Natural killer cell treated with Interleukin-12 subunit alpha and Interleukin-12 subunit beta and Interleukin-15 and Interleukin-18, amount 100 ng/mL, for 72 hours (primary cell): Measurements from ENCODE around the gene VEZT. TPM values are rescaled to one million over a fixed set of nuclear protein-coding genes. Genes with fewer than 3 reads are reported as not detected.
"Not testable (repeated sequence)": the region's sequence is repeated elsewhere in the genome, so short reads cannot be mapped to it uniquely, and the experiment has no call there.

Source experiments
- ATAC-seq, 2 donors: fragments of 150-1000 bp; cut with Tn5 transposase in 1 of 2; sonication (Bioruptor Pico), chemical (Tn5 transposase) in 1 of 2; 2 replicates each; pipeline ENCODE4 v1.10.0; 2021
- DNase-seq: peaks from one replicate; pipeline ENCODE4 v3.0.0; 2022; ENCODE audit warnings: low spot score
- H3K27ac Mint-ChIP-seq, 2 donors: 1 replicate in 1 of 2; 2 replicates in 1 of 2; pipeline ENCODE4 v1.8.0; 2022; ENCODE audit warnings: mixed read lengths in 2 of 2, mild to moderate bottlenecking in 1 of 2, moderate library complexity in 1 of 2
- H3K27me3 Mint-ChIP-seq, 2 donors: 1 replicate in 1 of 2; 2 replicates in 1 of 2; pipeline ENCODE4 v1.8.0; 2022; ENCODE audit warnings: mixed read lengths in 2 of 2
- H3K36me3 Mint-ChIP-seq: one replicate; pipeline ENCODE4 v1.8.0; 2022; ENCODE audit warnings: mixed read lengths
- H3K4me1 Mint-ChIP-seq, 2 donors: 1 replicate in 1 of 2; 2 replicates in 1 of 2; pipeline ENCODE4 v1.8.0; 2022; ENCODE audit warnings: low read depth in 2 of 2, mixed read lengths in 2 of 2, mild to moderate bottlenecking in 1 of 2
- H3K4me3 Mint-ChIP-seq: one replicate; pipeline ENCODE4 v1.8.0; 2022; ENCODE audit warnings: mixed read lengths
- H3K9me3 Mint-ChIP-seq: 2 replicates; pipeline ENCODE4 v1.8.0; 2022; ENCODE audit warnings: mixed read lengths
- total RNA-seq, 2 donors: library from RNA; stranded (reverse); gene quantifications; one replicate each; pipeline ENCODE4 v1.2.3, GENCODE V29; 2022

Gene VEZT
- total RNA-seq, 2 donors from 2014 or later: 33.4 to 54.3 TPM

DNA sequence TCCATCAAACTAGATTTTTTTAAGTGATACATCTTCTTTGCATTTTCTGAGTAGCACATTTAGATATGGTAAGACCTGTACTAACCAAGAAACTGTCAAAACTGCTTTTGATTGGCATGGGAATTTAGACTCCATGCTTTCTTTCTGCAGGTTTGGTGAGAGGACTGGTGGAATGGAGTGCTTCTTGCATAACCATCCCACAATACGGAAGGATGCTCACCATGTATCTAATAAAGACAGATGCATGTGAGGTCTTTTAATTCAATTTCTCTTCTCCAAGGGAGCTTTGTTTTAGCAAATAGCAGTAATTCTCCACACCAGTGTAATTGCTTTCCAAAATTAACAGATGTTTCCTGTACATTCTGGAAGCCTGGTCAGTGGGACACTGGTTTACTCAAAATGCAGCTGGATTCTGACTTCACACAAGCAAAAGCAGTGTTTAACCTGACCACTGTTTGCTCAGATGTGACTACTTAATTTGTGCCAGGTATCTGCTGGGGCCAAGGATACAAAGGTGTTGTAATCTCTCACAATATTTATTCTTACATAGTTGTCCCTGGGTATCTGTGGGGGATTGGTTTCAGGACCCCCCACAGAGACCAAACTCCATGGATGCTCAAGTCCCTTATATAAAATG, 26.4 kb upstream of the VEZT start:
- no peaks in the 10 kb centered on the region for H3K36me3 Mint-ChIP-seq
- H3K4me3 Mint-ChIP-seq: no peak overlapping the region
- no peak overlapping the region for H3K27ac Mint-ChIP-seq
- no peak for DNase-seq
- no peaks in the 10 kb centered on the region for H3K4me1 Mint-ChIP-seq
- H3K9me3 Mint-ChIP-seq: no peaks in the 10 kb centered on the region
- ATAC-seq: no peak
- peaks cover 4 to 9% of the 10 kb centered on the region in 2 donors for H3K27me3 Mint-ChIP-seq

DNA sequence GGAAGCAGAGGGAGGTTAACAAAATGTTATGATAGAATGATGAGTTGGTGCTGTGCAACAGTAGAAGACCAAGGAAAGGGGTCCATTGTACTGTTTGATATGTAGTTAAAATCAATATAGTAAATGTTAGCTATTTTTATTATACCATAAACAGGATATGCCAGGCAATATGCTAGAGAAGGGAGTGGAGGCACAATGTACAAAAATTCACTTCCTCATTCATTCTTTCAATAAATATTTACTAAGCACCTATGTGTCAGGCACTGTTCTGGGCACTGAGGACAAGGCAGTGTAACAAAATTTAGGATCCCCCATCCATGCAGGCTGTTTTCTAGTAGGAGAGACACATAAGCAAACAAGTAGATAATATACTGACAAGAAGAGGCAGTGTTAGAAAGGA, 25.3 kb upstream of the VEZT start:
- Mint-ChIP-seq H3K27me3 (peaks cover 4 to 9% of the 10 kb centered on the region in 2 donors), H3K4me1 (no peaks in the 10 kb centered on the region), H3K27ac (no peak overlapping the region), H3K9me3 (no peaks in the 10 kb centered on the region), H3K4me3 (no peak overlapping the region), H3K36me3 (no peaks in the 10 kb centered on the region)
- DNase-seq (no peak), ATAC-seq (no peak)

DNA sequence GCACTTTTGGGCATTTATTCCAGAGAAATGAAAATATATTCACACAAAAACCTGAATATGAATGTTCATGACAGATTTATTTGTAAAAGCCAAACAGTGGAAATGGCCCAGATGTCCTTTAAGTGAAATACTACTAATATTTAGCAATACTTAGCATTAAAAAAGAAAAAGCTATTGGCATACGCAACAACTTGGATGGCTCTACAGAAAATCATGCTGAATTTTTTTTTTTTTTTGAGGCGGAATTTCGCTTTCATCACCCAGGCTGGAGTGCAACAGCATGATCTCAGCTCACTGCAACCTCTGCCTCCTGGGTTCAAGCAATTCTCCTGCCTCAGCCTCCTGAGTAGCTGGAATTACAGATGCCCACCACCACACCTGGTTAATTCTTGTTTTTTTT, 24.5 kb upstream of the VEZT start:
- no peaks in the 10 kb centered on the region for H3K36me3 Mint-ChIP-seq
- H3K9me3 Mint-ChIP-seq: no peaks in the 10 kb centered on the region
- H3K4me1 Mint-ChIP-seq: no peaks in the 10 kb centered on the region
- H3K27me3 Mint-ChIP-seq: peaks cover 4 to 9% of the 10 kb centered on the region in 2 donors
- H3K27ac Mint-ChIP-seq: no peak overlapping the region
- H3K4me3 Mint-ChIP-seq: no peak overlapping the region
- no peak for ATAC-seq
- no peak for DNase-seq

DNA sequence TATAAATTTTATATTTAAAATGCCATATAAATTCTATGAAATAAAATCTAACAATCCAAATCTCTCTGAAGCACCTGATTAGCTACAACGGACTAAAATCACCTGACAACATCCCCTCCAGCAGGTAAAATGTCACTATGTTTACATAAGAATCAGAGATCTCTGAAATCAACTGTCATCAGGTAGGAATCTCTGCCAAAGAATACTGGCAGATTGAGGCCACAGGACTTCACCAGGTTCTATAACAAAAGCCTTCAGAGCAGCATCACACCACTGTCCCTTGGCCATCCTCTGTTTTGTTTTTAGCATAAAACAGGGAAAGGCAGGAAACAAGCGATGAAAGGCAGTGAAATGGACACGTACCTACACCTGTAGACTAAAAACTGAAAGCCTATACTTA, 22.5 kb upstream of the VEZT start:
- H3K27me3 Mint-ChIP-seq: peaks cover 4 to 9% of the 10 kb centered on the region in 2 donors
- no peak overlapping the region for H3K27ac Mint-ChIP-seq
- no peaks in the 10 kb centered on the region for H3K9me3 Mint-ChIP-seq
- H3K36me3 Mint-ChIP-seq: no peaks in the 10 kb centered on the region
- H3K4me1 Mint-ChIP-seq: no peaks in the 10 kb centered on the region
- DNase-seq: no peak
- H3K4me3 Mint-ChIP-seq: no peak overlapping the region
- ATAC-seq: no peak

DNA sequence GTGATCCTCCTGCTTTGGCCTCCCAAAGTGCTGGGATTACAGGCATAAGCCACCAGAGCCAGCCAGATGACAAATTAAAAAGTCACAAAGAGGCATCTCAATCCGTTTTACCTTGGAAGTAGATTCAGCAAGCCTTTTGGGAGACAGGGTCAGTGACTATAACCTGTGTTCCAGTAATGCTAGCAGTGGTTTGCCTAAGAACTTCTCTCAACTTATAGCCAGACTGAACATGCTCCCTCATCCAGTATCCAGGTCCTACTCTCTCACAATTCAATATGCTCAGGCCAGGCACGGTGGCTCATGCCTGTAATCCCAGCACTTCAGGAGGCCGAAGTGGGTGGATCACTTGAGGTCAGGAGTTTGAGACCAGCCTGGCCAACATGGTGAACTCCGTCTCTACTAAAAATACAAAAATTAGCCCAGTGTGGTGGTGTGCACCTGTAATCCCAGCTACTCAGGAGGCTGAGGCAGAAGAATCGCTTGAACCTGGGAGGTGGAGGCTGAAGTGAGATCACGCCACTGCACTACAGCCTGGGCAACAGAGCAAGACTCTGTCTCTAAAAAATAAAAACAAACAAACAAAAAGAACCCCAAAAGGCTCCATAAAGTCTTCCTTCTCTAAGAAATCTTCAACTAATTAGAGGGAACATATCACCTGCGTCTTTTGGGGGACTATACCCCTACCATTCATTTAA, 20.6 kb upstream of the VEZT start:
- H3K4me3 Mint-ChIP-seq, DNase-seq, H3K36me3 Mint-ChIP-seq, ATAC-seq, H3K4me1 Mint-ChIP-seq, H3K9me3 Mint-ChIP-seq, H3K27ac Mint-ChIP-seq: not testable (repeated sequence)
- H3K27me3 Mint-ChIP-seq: peaks cover 4 to 16% of the 10 kb centered on the region in 2 donors

DNA sequence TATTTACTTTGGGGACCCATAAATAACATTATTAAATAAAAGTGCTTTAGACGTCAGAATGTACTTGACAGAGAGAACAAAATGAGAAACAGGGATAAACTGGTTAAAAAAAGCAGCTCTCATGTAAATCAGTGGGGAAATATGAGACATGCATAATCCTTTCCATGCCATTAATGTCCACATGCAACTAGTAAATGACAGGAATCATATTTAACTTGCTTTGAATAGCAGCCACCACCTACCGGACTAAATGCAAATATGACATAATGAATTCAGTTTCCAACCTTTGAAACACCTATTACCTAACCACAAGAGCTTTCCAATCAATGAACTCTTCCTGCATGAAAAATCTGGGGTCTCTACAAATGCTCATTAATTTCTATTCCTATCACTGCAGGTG, 20.0 kb upstream of the VEZT start:
- ATAC-seq: no peak
- Mint-ChIP-seq H3K9me3 (no peaks in the 10 kb centered on the region), H3K27me3 (peaks cover under 1 to 9% of the 10 kb centered on the region in 2 donors), H3K4me3 (no peak overlapping the region), H3K36me3 (no peaks in the 10 kb centered on the region), H3K27ac (no peak overlapping the region), H3K4me1 (no peaks in the 10 kb centered on the region)
- DNase-seq: no peak

DNA sequence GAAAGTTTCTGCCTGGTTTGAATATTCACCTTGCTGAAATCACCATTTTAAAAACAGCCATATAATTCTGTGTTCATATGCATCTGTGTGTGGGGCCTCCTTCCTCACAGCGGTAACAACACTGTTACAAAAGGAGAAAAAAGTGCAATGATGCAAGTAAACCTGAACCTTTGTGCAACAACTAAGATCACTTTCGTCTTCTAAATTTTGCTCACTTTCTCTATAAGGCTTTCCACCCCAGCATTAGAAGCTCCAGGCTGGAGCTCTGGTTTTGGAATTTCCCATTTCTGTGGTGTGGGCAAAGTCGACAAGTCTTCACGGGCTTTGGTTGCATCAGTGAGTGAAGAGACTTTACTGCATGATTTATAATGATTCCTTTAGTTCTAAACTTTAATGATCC, 18.7 kb upstream of the VEZT start:
- no peaks in the 10 kb centered on the region for H3K36me3 Mint-ChIP-seq
- H3K27me3 Mint-ChIP-seq: peaks cover 0 to 7% of the 10 kb centered on the region in 2 donors
- H3K4me3 Mint-ChIP-seq: no peak overlapping the region
- DNase-seq (no peak), ATAC-seq (no peak)
- H3K4me1 Mint-ChIP-seq: no peaks in the 10 kb centered on the region
- H3K9me3 Mint-ChIP-seq: no peaks in the 10 kb centered on the region
- no peak overlapping the region for H3K27ac Mint-ChIP-seq

DNA sequence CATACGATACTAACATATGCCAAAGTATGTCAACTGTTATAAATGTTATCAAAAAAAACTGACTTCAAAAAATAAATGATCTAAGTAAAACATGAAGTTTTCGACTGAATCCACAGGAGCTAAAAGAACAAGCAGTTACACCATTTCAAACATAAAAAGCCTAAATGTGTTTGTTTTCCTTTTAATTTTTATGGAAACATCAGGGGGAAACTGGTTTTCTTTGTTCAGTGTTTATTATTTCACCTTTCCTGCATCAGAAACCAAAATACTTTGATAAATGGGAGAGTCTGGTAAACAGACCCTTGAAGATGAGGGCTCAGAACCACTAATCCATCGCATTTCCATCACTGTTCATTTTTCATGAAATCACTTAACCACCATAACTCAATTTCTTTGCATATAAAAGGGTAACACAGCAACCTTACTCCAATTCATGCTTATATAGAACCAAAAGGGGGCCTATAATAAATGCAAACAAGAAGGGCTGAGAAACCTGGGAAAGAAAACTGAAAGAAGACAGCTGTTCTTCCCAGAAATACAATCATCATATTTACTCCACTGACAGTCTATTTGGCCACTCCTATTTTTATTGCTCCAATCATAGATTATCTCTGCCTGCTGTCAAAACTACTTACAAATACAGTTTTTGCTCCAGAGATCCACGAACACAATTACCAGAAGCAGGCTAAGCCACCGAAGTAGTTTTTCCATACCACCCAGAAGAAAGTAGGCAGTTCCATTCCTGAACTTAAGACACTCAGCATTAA, 17.3 kb upstream of the VEZT start:
- H3K4me1 Mint-ChIP-seq: no peaks in the 10 kb centered on the region
- no peak overlapping the region for H3K27ac Mint-ChIP-seq
- H3K9me3 Mint-ChIP-seq: no peaks in the 10 kb centered on the region
- peaks cover 2 to 7% of the 10 kb centered on the region in 2 donors for H3K27me3 Mint-ChIP-seq
- no peak overlapping the region for H3K4me3 Mint-ChIP-seq
- DNase-seq (no peak), ATAC-seq (no peak)
- no peaks in the 10 kb centered on the region for H3K36me3 Mint-ChIP-seq

DNA sequence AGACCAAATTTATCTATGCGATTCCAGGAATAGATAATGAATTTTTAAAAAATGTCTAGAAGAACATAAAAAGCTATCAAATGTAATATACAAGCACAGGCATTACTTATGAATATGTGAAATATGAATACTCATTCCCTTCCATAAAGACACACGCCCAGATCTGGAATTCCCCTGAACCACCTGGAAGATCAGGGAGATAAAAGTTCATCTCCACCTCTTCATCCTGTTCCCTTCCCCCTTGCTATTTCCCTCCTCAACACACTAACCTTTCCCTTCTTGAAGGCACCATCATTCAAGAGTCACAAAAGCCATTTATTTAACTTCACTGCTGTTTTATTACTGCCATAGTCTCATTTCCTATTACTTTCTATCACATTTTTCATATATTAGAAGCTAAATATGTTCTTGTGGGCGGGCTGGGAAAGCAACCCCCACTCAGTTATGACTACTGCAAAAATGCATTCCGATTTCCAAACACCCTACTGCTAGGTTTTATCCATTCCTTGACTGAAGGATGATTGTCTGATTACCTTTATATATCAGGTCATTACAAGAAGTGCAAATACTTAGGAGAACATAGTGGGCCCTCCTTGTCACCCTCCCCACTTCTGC, 16.4 kb upstream of the VEZT start:
- H3K9me3 Mint-ChIP-seq: no peaks in the 10 kb centered on the region
- H3K27me3 Mint-ChIP-seq: peaks cover 2 to 7% of the 10 kb centered on the region in 2 donors
- ATAC-seq: no peak
- H3K4me1 Mint-ChIP-seq: no peaks in the 10 kb centered on the region
- no peak overlapping the region for H3K27ac Mint-ChIP-seq
- H3K36me3 Mint-ChIP-seq: no peaks in the 10 kb centered on the region
- DNase-seq: no peak
- no peak overlapping the region for H3K4me3 Mint-ChIP-seq

DNA sequence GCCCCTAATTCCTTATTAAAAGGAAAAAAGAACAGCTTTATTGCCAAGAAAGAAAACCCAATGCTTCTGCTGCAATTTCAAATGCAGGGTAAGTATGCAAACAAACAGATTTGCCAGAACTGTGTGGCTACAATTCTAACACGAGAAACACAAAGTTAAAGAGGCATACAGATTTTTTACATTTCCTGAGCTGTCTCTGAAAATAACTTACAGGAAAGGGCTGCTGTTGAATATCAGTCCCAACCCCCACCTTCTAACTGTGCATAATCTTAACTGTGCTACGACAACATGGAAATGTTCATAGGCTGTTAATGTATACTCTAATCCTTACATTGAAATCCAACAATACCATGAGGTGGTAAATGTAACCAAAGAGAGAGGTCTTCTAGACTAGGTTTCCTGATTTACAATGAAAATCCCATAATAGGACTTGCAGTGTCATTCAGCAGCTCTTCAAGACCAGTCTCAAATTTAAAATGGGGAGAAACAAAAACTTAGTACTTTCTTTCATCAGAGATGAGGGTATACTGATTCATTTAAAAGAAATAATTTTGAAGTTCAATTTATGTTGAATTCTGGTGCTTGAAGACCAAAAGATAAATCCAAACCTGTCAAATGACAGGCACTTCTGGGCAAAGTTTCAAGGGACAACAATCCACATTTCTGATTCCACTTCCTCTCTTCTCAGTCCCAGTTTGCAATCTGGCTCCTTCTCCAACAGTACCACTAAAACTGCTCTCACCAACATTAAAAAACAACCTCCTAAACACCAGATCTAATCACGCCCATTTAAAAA, 14.7 kb upstream of the VEZT start:
- Mint-ChIP-seq H3K27ac (no peak overlapping the region), H3K27me3 (peaks cover 2 to 7% of the 10 kb centered on the region in 2 donors), H3K9me3 (no peaks in the 10 kb centered on the region), H3K4me1 (no peaks in the 10 kb centered on the region), H3K36me3 (no peaks in the 10 kb centered on the region), H3K4me3 (no peak overlapping the region)
- ATAC-seq: no peak
- DNase-seq: no peak

DNA sequence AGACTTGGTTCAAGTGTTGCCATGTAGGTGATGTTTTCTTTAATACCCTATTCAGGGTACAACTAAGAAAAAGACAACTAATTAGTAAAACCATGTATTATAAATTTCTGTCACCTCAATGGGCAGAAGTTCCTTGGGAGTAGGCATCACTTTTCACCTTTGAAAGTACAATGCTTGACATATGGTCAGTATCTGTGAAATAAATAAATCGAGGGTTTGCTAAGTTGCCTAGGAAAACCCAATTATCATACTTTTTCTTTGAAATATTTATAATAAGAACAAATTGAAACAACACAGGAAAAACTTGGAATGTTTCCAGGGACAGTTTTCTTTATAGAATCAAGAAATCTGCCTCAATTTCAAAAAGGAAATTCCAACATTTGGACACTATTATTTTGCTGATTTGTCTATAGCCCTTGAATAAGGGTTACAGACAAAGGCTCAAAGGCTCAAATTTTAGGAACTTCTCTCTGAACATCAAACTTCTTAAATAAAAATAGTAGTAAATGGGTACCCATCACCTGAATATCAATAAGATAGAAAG, 14.0 kb upstream of the VEZT start:
- no peaks in the 10 kb centered on the region for H3K36me3 Mint-ChIP-seq

DNA sequence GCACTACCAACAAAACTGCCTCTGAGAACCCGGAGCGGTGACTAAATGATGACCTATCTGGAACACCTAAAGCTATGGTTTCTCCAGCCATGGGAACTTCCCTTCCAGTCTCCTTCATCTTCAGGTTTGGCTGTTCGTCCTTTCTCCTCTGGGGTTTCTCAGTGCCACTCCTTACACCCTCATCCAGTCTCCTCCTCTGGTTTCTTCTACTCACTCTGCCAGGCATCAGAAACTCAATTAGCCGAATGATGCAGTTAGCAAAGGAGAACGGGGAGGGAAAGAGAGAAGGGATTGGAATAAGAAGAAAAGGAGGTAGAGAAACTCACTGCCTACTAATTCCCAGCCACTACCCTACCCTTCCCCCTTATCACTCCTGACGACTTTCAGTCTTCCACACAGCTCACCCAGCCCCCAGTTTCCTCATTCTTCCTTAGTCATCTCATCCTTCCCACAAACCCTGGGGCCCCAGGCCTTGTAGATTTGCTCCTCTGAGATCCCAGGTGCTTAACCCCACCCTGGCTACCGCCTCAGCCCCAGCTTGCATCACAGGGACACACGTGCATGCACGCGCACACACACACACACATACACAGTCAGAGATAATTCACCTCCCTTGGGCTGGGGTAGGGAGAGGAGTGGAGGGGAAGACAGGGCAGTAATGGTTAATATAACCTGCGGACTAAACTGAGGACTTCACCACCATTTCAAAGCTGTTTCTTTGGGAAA, 13.3 kb upstream of the VEZT start:
- DNase-seq (no peak), ATAC-seq (peak in 1 of 2 donors; percentile 50)
- Mint-ChIP-seq H3K4me1 (no peaks in the 10 kb centered on the region), H3K4me3 (no peak overlapping the region), H3K9me3 (no peaks in the 10 kb centered on the region), H3K27ac (no peak overlapping the region), H3K36me3 (no peaks in the 10 kb centered on the region), H3K27me3 (peaks cover 2 to 7% of the 10 kb centered on the region in 2 donors)

More for the DNA sequence above, 14.0 kb upstream of the VEZT start:
- Mint-ChIP-seq H3K27ac (no peak overlapping the region), H3K4me3 (no peak overlapping the region), H3K4me1 (no peaks in the 10 kb centered on the region), H3K27me3 (peaks cover 2 to 7% of the 10 kb centered on the region in 2 donors), H3K9me3 (no peaks in the 10 kb centered on the region)
- DNase-seq (no peak), ATAC-seq (no peak)
